Stimulated activated naive CD8-positive, alpha-beta T cell treated with anti-CD3 and anti-CD28 coated beads, Interleukin-15, Interleukin-2, amounts not matched to agents 100 U/mL and 50 U/mL, for 24 hours (primary cell): ENCODE measurements around the gene AK8.

Experiments used
- ATAC-seq: fragments of 150-1000 bp; cut with Tn5 transposase; one replicate; pipeline ENCODE4 v1.10.0; 2021
- DNase-seq: peaks from one replicate; pipeline ENCODE4 v3.0.0; 2021

Gene AK8

DNA sequence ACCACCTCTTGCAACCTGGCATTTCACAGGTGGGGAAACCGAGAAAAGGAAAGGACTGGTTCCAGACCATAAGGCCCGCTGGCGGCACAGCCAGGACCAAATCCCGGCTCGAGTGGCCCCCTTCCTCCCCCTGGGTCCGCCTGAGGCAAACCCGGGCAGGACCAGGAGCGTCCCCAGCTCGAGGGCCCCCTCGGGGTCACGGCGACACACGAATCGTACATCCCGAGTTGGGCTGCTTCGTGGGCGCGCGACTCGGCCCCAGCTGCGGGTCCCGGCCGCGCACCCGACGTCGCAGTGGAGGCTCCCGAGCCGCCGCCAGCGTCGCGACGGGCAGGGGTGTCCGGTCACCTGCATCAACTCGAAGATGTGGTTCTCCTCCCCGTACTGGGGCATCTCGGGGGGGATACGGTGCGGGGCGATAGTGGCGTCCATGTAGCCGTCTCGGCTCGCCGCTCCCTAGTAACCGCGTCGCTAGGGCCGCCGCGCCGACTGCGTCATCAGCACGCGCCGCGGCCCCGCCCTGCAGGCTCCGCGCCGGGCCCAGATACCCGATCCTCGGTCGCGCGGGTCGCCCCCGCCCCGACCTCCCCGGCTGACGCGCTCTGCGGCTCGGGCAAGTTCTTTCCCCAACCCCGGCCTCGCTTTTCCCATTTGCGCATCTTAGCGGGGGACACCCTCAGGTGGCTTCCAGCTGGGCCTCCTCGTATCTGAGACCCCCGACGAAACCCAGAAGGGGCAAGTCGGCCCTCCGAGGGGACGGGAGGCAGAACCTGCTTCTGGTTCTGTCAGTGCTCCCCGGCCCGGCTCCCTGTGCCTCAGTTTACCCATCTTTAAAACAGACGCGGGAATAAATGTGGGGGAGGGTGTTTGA is at the start of gene AK8:
AK8 (minus strand) TSS at position 461 of the 871 bp plus-strand sequence; CDS start at position 432, 29 bp downstream.
- DNase-seq: peak; percentile 85
- ATAC-seq: peak; percentile 83

DNA sequence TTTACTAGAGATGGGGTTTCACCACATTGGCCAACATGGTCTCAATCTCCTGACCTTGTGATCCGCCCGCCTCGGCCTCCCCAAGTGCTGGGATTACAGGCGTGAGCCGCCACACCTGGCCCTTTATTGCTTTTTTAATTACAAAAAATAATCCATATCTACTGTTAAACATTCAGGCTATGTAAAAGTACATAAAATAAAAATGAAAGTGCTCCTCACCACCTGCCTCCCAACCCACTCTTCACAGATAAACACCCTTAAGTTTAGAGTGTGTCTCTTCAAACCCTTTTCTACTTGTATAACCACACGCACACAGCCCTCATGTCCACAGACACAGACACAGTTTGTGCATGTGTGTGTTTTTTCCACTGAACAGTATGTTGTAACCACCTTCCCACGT is 49.6 kb upstream of the AK8 start:
- ATAC-seq: no peak
- DNase-seq: no peak

DNA sequence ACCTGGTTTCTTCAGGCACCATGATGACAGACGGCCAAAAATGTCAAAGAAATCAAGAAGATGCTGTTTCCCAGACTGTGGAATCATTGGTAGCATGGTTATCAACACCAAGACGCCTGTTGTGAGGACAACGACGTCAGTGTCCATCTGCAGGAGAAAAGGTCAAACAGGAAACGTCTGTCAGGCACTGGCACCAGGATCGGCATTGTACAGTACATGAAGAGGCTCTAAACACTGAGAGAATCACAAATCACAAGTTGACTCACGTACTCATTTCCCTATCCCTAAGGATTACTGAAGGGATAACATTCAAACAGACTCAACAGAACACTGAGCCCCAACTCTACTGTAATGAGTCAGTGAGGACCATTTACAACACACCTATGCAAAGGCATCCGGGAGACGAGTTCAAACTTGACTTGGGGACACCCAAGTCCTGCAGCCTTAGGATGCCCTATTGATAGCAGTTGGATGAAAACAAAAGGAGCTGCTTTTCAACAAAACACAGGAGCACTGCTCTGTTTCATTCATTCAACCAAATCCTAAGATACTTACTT is 45.3 kb upstream of the AK8 start:
- ATAC-seq: no peak
- no peak for DNase-seq

DNA sequence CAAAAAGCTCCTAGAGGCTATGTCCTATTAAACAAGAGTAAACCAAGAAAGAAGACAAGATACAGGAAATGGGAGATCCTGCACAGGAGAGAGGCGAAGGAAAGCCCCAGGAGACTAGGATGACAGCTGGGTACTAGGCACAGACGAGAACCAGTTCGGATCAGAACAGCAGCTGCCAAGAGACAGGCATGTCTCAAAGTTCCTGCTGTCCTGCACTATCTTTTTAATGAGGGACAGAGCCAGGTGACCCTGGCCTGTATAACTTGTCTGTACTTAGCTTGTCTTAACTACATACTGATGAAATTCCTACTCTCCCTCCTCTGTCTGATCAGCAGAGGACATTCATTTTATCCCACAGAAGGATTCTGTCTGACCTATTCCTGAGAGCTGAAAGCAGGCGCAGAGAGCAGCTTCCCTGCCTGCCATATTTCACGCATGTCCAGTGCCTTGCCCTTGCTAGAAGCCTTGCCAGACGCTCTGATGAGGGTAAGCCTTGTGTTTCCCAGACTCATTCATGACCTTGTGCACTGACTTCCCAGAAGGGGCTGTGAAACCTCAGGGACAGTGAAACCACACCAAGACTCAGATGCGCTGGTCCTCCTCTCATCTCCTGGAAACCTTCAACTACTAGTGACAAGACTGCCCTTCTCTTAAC is 41.7 kb upstream of the AK8 start:
- DNase-seq: no peak

GRCh38 chr9:132914924-132915323 is 36.8 kb upstream of the AK8 start:
- ATAC-seq (no peak), DNase-seq (no peak)

More for the DNA sequence above, 41.7 kb upstream of the AK8 start:
- ATAC-seq: no peak

DNA sequence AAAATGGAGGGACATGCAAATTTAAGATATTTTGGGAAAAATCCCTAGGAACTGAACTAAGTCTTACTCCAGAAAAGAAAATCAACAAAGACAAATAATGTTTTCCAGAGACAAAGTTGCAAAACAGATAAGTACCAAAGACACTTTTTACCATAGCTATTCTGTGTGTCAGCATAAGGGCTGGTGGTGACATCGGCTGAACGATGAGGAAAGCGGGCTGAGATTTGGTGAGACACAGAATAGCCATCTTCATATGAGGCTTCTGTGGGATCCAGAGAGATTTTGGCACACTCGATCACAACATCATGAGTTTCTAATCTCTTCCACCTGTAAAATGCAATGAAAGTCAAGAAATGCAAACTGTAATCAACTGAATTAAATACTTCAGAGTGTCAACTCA is 34.0 kb upstream of the AK8 start:
- ATAC-seq: no peak

DNA sequence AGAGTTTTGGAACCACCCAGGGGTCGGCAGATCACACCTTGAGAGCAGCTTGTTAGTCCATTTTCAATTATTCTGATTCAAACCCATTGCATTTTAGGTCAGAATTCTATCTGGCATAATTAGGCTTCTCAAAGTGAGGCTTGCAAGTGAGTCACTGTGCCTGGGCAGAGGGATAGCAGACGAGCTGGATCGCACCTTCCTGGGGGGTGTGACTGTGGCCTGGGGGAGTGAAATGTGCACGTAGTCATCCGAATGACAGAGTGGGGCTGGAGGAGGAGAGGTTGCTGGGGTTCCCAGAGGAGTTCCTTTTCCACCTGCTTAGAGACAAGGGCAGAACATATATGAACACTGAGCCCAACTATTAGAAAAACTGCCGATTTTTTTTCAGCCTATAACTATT is 32.3 kb upstream of the AK8 start:
- ATAC-seq: no peak

More for the DNA sequence above, 34.0 kb upstream of the AK8 start:
- DNase-seq: no peak

GRCh38 chr9:132909311-132909710 is 31.2 kb upstream of the AK8 start:
- DNase-seq (no peak), ATAC-seq (no peak)

More for the DNA sequence above, 32.3 kb upstream of the AK8 start:
- no peak for DNase-seq

GRCh38 chr9:132908635-132909034 is 30.6 kb upstream of the AK8 start:
- DNase-seq (no peak), ATAC-seq (no peak)

GRCh38 chr9:132905726-132906125 is 27.6 kb upstream of the AK8 start:
- DNase-seq (no peak), ATAC-seq (no peak)

GRCh38 chr9:132903574-132904492 is 25.7 kb upstream of the AK8 start:
- ATAC-seq (no peak), DNase-seq (no peak)

DNA sequence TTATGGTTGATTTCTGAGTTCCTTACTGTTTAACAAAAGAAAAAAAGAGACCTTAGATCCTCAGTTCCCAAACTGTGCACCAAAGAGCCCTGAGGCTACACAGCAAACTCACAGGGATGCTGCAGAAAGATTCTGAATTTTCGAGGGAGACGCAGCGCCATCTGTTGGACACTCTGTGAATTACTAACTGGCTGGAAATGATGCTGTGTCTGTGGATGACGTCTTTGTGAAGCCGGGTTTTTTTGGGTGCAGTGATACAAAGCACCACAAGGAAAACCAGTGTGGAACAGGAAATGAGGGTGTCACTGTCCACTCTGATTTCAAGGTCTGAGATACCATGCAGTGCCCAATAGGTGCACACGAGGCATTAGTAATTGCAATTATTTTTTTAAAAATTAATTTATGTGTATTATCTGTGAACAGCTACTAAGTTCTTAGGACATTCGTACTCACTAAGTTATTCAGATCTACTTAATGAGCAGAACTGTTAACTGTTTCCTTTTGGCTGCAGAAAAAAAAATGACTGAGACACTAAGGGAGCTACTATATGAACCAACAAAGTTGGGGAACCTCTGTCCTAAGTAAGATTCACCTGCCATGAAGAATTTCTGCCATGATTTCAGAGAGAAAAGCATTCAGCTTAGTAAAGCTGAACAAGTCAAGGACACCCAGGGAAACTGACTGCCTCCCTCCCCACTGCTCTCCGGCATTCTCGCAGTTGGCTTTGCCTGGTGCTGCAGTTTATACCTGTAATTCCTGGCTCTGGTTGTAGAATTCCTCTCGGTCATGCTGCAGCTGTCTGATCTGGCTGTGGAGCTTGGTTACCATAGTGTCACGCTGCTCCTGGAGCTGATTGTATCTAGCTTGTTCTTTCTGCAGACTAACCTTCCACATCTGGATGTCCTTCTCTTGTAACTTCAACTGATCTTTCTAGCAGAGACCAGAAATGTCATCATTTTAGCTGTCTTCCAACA is 24.1 kb upstream of the AK8 start:
- DNase-seq: peak; percentile 77
- ATAC-seq: peak; percentile 96

DNA sequence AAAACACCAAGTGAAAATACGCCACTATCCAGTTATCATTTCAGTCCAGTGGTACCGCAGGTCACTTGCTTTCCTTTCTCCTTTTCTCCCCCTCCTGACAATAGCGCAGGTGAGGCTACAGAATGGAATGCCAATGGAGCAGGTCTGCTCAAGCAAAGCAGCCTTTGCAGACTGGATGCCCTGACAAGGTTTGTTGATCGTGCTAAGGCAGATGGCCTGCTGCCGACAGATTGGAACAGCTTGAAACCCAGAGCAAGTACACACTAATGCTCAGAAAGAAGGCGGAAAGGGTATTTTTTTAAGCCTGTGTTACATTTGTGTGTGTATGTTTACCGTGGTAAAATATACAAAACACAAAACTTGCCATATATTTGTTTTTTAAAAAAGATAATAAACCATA is 20.0 kb upstream of the AK8 start:
- DNase-seq (no peak), ATAC-seq (no peak)

GRCh38 chr9:132896906-132897305 is 18.8 kb upstream of the AK8 start:
- DNase-seq (no peak), ATAC-seq (no peak)

DNA sequence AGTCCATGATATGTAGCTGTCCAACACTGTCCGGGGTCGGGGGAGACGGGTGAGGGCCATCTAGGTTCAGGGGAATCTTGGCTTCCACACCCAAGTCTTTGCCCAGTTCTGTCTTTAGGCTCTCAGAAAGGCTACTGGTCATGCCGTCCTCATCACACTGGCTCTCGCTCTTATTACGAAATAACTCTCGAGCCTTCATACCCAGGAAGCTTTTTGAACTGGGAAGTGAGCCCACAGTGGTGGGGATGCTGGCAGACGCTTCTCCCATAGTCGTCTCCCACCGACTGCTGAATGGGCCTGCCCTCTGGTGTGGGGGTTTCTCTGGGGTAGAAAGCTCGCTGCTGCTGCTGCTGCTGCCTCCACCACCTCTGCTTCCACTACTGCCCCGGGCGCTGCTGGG is 18.2 kb upstream of the AK8 start:
- DNase-seq: no peak
- ATAC-seq: no peak

DNA sequence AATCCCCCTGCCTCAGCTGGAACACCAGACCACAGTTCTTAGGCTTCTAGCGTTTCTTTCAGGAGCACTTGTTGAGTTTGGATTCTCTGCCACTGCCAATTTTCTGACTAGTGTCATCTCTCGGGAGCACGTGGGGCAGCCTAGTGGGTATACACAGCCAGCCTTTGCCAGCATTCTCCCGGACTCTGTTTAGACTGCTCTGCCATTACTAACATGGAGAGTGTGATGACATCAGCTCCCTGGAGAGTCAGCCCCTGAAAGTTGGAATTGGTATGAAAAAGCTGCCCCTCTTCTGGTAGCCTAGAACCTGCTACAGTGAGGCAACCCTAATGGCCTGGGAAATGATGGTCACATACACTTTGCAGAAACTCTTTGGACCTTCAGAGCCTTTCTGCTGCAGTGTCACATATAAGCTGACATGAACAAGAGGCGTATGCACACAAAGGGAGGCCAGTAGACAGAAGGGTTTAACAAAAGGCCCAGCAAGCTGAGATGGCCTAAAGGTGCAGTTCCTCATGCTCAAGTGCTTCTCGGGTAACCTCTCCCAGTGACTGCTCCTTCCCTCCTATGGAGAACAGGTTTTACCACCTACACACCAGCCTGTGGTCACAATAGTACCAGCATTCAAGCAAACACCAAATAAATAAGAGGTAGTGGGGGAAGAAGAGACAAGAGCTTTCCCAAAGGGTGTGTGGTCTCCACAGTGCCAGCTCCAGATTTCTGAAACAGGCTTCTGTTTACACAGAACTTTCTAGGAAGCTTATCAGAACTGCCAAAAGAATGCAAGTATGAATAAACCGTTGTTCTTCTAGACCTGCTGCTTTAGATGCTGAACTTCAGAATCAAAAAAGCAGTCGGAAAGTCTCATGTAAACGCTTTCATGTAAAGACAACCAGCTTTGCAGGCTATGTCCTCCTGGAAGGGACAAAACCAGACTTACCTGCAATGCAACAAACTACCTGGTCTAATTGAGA is 17.1 kb upstream of the AK8 start:
- ATAC-seq (no peak), DNase-seq (no peak)

GRCh38 chr9:132894346-132894745 is 16.3 kb upstream of the AK8 start:
- DNase-seq: no peak
- no peak for ATAC-seq

GRCh38 chr9:132892400-132892799 is 14.3 kb upstream of the AK8 start:
- DNase-seq (no peak), ATAC-seq (no peak)

DNA sequence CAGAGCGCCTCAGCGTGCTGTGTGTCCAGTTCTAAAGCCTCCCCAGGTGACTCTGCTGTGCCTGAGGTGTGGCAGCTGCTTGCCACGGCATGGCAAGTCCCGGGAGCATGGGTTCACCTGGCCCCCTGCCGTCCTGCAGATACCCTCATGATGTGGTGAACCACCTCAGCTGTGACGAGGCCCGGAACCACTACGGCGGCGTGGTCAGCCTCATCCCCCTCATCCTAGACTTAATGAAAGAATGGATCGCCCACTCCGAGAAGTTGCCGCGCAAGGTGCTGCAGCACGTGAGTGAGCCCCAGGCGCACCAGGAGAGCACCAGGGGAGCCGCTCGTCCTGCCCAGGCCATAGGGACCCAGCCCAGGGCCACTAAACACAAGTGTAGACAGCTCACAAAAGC is 10.1 kb upstream of the AK8 start:
- ATAC-seq (no peak), DNase-seq (no peak)
